HepG2 (cell line): ENCODE data around the gene ELOVL6. TPM values are rescaled to one million over a fixed set of nuclear protein-coding genes. Genes with fewer than 3 reads are reported as not detected.
A peak's percentile ranks its signal among the peaks of the same experiment; 100 is the strongest.

Experiments
- ATAC-seq: fragments of 200-7000 bp; cut with Tn5 transposase; 3 replicates; pipeline ENCODE4 v1.9.1; 2020; ENCODE audit warnings: mild to moderate bottlenecking, moderate library complexity
- BruUV-seq: library from RNA; stranded (reverse); fragments of 400-500 nt; replicated peaks from 2 replicates; lab custom pipeline; 2021; lab: Mats Ljungman, UMichigan
- CTCF ChIA-PET: fragments of 300-600 bp; formaldehyde crosslinking; extraction: SDS; loops from one replicate; lab custom pipeline; 2021; ENCODE audit warnings: low total read pairs, inconsistent platforms, low intra/inter-chr PET ratio; lab: Yijun Ruan, JAX
- POLR2A ChIA-PET: fragments of 350-600 bp; sonication (Branson Sonifier 250); formaldehyde crosslinking; loops from one replicate; lab custom pipeline; 2020; ENCODE audit warnings: antibody characterized with exemption, inconsistent platforms; lab: Yijun Ruan, JAX
- DNase-seq: peaks from one replicate; pipeline ENCODE4 v3.0.0-alpha.2; 2015; ENCODE audit warnings: low spot score
- FAIRE-seq: peaks from 3 replicates; lab custom pipeline; 2011; peaks lifted over from hg19 to GRCh38; lab: Jason Lieb, UNC
- H2AFZ ChIP-seq: one replicate; pipeline ENCODE4 v1.6.1; 2011; ENCODE audit warnings: low read length, inconsistent platforms
- H3K27ac ChIP-seq: fragments of 300-600 bp; 3 replicates; pipeline ENCODE4 v1.8.0; 2011; ENCODE audit warnings: mixed run types, mild to moderate bottlenecking, mixed read lengths, low read length, inconsistent platforms; ENCODE audit not compliant: insufficient read depth; ENCODE audit errors: extremely low read length
- H3K27me3 ChIP-seq, 2 experiments: fragments of 200-600 bp in 1 of 2; 2 replicates in 1 of 2; 3 replicates in 1 of 2; pipeline versions ENCODE4 v1.6.0 to v1.8.0; 2011; ENCODE audit warnings: low read length in 2 of 2, mild to moderate bottlenecking in 2 of 2, moderate library complexity in 2 of 2, inconsistent platforms in 1 of 2; ENCODE audit not compliant: insufficient read depth in 2 of 2, control insufficient read depth in 1 of 2
- H3K36me3 ChIP-seq, 2 experiments: fragments of 200-600 bp in 1 of 2; replicated peaks in 1 of 2; 2 replicates in 1 of 2; 3 replicates in 1 of 2; pipeline versions ENCODE4 v1.5.1 to v1.8.0; 2011; ENCODE audit warnings: low read length in 2 of 2, inconsistent platforms in 1 of 2; ENCODE audit not compliant: insufficient read depth in 2 of 2, control insufficient read depth in 1 of 2
- H3K4me1 ChIP-seq: 2 replicates; pipeline ENCODE4 v1.5.1; 2012; ENCODE audit warnings: low read length, inconsistent platforms; ENCODE audit not compliant: insufficient read depth
- H3K4me2 ChIP-seq: 2 replicates; pipeline ENCODE4 v1.6.0; 2011; ENCODE audit warnings: low read depth, low read length, inconsistent platforms
- H3K4me3 ChIP-seq, 3 experiments: fragments of 200-600 bp in 1 of 3; sonication (generic), shearing (Covaris generic) in 1 of 3; replicated peaks in 1 of 3; 2 replicates each; pipeline ENCODE4 v1.5.1; 2011 to 2016; ENCODE audit warnings: low read length in 3 of 3, inconsistent platforms in 2 of 3, low read depth in 2 of 3, mild to moderate bottlenecking in 2 of 3, control low read depth in 1 of 3, mixed read lengths in 1 of 3; ENCODE audit not compliant: insufficient read depth in 1 of 3
- H3K79me2 ChIP-seq: one replicate; pipeline ENCODE4 v1.6.1; 2011; ENCODE audit warnings: low read length, inconsistent platforms; ENCODE audit not compliant: insufficient read depth
- H3K9ac ChIP-seq: 2 replicates; pipeline ENCODE4 v1.6.0; 2011; ENCODE audit warnings: mild to moderate bottlenecking, low read depth, low read length, inconsistent platforms; ENCODE audit not compliant: insufficient read depth
- H3K9me3 ChIP-seq: 2 replicates; pipeline ENCODE4 v1.5.1; 2012; ENCODE audit warnings: mild to moderate bottlenecking, low read length
- H4K20me1 ChIP-seq: 2 replicates; pipeline ENCODE4 v1.6.0; 2011; ENCODE audit warnings: inconsistent platforms, mild to moderate bottlenecking, low read length, moderate library complexity; ENCODE audit not compliant: insufficient read depth
- CREB3 ChIP-seq: sonication (generic); formaldehyde crosslinking; IDR thresholded peaks from 2 replicates; pipeline ENCODE4 v1.5.0; 2020; ENCODE audit warnings: missing genetic modification reagents
- MAFF ChIP-seq: IDR thresholded peaks from 2 replicates; pipeline ENCODE4 v1.6.1; 2011; ENCODE audit warnings: low read depth, low read length, improper control_type of control experiment
- MAFK ChIP-seq, 2 experiments: IDR thresholded peaks in 1 of 2; conservative IDR thresholded peaks in 1 of 2; 2 replicates each; pipeline ENCODE4 v1.6.1; 2011; ENCODE audit warnings: improper control_type of control experiment in 2 of 2, low read length in 2 of 2
- NAIF1 ChIP-seq: sonication (generic); formaldehyde crosslinking; IDR thresholded peaks from 2 replicates; pipeline ENCODE4 v1.5.0; 2020; ENCODE audit warnings: mild to moderate bottlenecking, missing genetic modification reagents, borderline replicate concordance
- PAXIP1 ChIP-seq: sonication (generic); formaldehyde crosslinking; conservative IDR thresholded peaks from 2 replicates; pipeline ENCODE4 v1.4.0; 2020; ENCODE audit warnings: mild to moderate bottlenecking, missing genetic modification reagents, moderate library complexity
- TCF12 ChIP-seq, 2 experiments: fragments of 450-650 bp in 1 of 2; sonication (generic) in 1 of 2; formaldehyde crosslinking in 1 of 2; IDR thresholded peaks; 2 replicates each; pipeline versions ENCODE4 v1.6.1 to v1.8.0; 2017 to 2022; ENCODE audit warnings: antibody characterized with exemption in 1 of 2, mild to moderate bottlenecking in 1 of 2, missing genetic modification reagents in 1 of 2, moderate library complexity in 1 of 2
- ZNF792 ChIP-seq: IDR thresholded peaks from 2 replicates; pipeline ENCODE4 v1.6.1; 2016
- WGBS: methylation state at CpG from one replicate; pipeline ENCODE4 v1.1.6; 2017; ENCODE audit warnings: low lambda C conversion rate; 5-methylcytosine and 5-hydroxymethylcytosine counted together
- in situ Hi-C: cut with HindIII; loops from 2 replicates; pipeline ENCODE4 v1.10.0; 2017; ENCODE audit warnings: low pct_unique_long_range_greater_than_20kb; ENCODE audit not compliant: extremely low pct_ligation_motif_present
- intact Hi-C: fragments of 100-400 bp; cut with micrococcal nuclease; formaldehyde crosslinking; loops from one replicate; pipeline ENCODE4 v1.10.0; 2022; ENCODE audit not compliant: unreplicated experiment
- polyA plus RNA-seq, 8 experiments: library from polyadenylated mRNA; depleted of rRNA in 3 of 8; stranded (reverse) in 7 of 8; unstranded in 1 of 8; fragments of >200 nt; fragmentation: Illumina TruSeq in 4 of 8; extraction: Trizol in 4 of 8; gene quantifications; 2 replicates each; pipeline versions ENCODE4 v1.2.1 to v1.2.3, GENCODE V29; 2011 to 2016; ENCODE audit warnings: low read depth in 4 of 8, missing spikeins in 1 of 8, mixed read lengths in 1 of 8; ENCODE audit not compliant: insufficient read depth in 1 of 8
- total RNA-seq, 5 experiments: library from RNA; depleted of rRNA; stranded (reverse); fragments of >200 nt; fragmentation: Illumina TruSeq; extraction: Trizol; gene quantifications; 2 replicates each; pipeline ENCODE4 v1.2.3, GENCODE V29; 2016; ENCODE audit warnings: low read depth in 1 of 5
- TF ChIP-seq, protein P1 (sequence below): sonication (generic); formaldehyde crosslinking; IDR thresholded peaks from 2 replicates; pipeline ENCODE4 v1.5.0; 2020; ENCODE audit warnings: mild to moderate bottlenecking, missing genetic modification reagents
- TF ChIP-seq, protein P2 (sequence below): sonication (generic); formaldehyde crosslinking; IDR thresholded peaks from 2 replicates; pipeline ENCODE4 v1.8.0; 2022; ENCODE audit warnings: missing genetic modification reagents, low read depth, mild to moderate bottlenecking, borderline replicate concordance

ELOVL6 gene
- total and polyA plus RNA-seq, 2 of the 13 experiments (the other 11 are each of a cell fraction or from before 2014, with no cell fraction given), result 14.1 to 23.2 TPM

GRCh38 chr4:110059556-110060191 lies 138.7 kb downstream of the ELOVL6 start:
- no peaks in the 10 kb centered on the region for H3K27me3 ChIP-seq
- peaks cover 26% of the 10 kb centered on the region for H3K4me1 ChIP-seq
- H3K4me3 ChIP-seq, result no peak overlapping the region
- 0 out of 2 replicates have a peak, but pooled peaks cover 7% of the 10 kb centered on the region for H4K20me1 ChIP-seq
- in situ Hi-C loops, result no loop called here
- no peak overlapping the region for H3K27ac ChIP-seq
- TF ChIP-seq MAFF (0 out of 2 replicates have a peak, but pooled peaks have one; percentile 16), NAIF1 (CRISPR knock-in tag) (no peak), MAFK (conservative IDR thresholded peaks at IDR 0.05 in 1 of 2, IDR thresholded peaks at IDR 0.05 in 1 of 2; ENCODE audit: low read length in 2 of 2) (peak; percentile 13 to 45; a peak in 2 of 4 replicates)
- no peak overlapping the region for H3K9ac ChIP-seq
- no peak overlapping the region for H2AFZ ChIP-seq
- peaks cover 0 to 7% of the 10 kb centered on the region in 2 experiments; a peak in 2 of 5 replicates for H3K36me3 ChIP-seq
- intact Hi-C loops, result no loop called here
- WGBS, result 91% methylated on average over 3 of the region's 3 CpGs
- no peak overlapping the region for H3K4me2 ChIP-seq
- H3K9me3 ChIP-seq, result no peaks in the 10 kb centered on the region
- CTCF ChIA-PET, result no interaction called here
- FAIRE-seq (no peak), ATAC-seq (no peak), DNase-seq (no peak)
- POLR2A ChIA-PET, result no interaction called here
- no TSS peak for BruUV-seq
- no peaks in the 10 kb centered on the region for H3K79me2 ChIP-seq

DNA sequence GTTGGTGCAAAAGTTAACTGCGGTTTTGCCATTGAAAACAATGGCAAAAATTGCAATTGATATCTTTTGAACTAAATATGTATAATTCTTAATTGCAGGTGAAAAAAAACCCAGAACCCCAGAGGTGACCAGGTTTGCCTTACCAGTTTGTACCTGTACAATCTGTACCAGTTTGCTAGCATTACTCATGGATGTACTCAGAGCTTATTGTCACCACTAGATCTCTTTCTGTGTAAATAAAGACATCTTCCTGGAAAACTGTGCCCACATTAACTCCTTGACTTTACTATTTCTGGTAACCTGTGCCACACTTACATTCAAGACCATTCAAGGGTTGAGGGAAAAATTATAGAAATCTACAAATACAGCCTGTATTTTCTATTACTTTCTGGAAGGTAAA lies 139.7 kb downstream of the ELOVL6 start:
- DNase-seq (no peak), ATAC-seq (no peak), FAIRE-seq (no peak)
- Histone ChIP-seq H3K4me3 (no peak overlapping the region), H3K79me2 (no peaks in the 10 kb centered on the region), H4K20me1 (0 out of 2 replicates have a peak, but pooled peaks cover 7% of the 10 kb centered on the region), H3K27ac (no peak overlapping the region), H3K4me2 (no peak overlapping the region), H3K9ac (no peak overlapping the region), H3K4me1 (peaks cover 17% of the 10 kb centered on the region), H3K9me3 (no peaks in the 10 kb centered on the region), H3K27me3 (no peaks in the 10 kb centered on the region), H3K36me3 (peaks cover 0 to 7% of the 10 kb centered on the region in 2 experiments; a peak in 2 of 5 replicates), H2AFZ (no peak overlapping the region)
- ChIA-PET CTCF (no interaction called here), POLR2A (no interaction called here)
- WGBS, result 96% methylated on average over 1 of the region's 1 CpG
- in situ Hi-C loops, result no loop called here
- no TSS peak for BruUV-seq
- intact Hi-C loops, result no loop called here
- TF ChIP-seq, protein P1, sequence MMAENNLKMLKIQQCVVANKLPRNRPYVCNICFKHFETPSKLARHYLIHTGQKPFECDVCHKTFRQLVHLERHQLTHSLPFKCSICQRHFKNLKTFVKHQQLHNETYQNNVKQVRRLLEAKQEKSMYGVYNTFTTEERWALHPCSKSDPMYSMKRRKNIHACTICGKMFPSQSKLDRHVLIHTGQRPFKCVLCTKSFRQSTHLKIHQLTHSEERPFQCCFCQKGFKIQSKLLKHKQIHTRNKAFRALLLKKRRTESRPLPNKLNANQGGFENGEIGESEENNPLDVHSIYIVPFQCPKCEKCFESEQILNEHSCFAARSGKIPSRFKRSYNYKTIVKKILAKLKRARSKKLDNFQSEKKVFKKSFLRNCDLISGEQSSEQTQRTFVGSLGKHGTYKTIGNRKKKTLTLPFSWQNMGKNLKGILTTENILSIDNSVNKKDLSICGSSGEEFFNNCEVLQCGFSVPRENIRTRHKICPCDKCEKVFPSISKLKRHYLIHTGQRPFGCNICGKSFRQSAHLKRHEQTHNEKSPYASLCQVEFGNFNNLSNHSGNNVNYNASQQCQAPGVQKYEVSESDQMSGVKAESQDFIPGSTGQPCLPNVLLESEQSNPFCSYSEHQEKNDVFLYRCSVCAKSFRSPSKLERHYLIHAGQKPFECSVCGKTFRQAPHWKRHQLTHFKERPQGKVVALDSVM (CRISPR knock-in tag), result no peak
- no peak for TF ChIP-seq TCF12 (IDR thresholded peaks at IDR 0.05)
- no peak for TF ChIP-seq TCF12 (CRISPR knock-in tag; IDR thresholded peaks at IDR 0.05)
- no peak for TF ChIP-seq CREB3 (CRISPR knock-in tag)
- TF ChIP-seq, protein P2, sequence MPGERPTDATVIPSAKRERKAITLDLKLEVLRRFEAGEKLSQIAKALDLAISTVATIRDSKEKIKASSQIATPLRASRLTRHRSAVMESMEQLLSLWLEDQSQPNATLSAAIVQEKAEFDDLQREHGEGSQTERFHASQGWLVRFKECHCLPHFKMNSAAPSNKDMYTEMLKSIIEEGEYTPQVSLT (CRISPR knock-in tag), result no peak
- no peak for TF ChIP-seq PAXIP1 (CRISPR knock-in tag)
- no peak for TF ChIP-seq ZNF792 (CRISPR knock-in tag)
